ENCODE data around the gene CLCN1.

GRCh38 chr7:143382126-143382790 lies 66.3 kb downstream of the CLCN1 start:
- TF ChIP-seq CTCF (IDR thresholded peaks at IDR 0.05; ENCODE audit: insufficient read depth, low read length): no peak
- no peak for TF ChIP-seq POLR2AphosphoS5 (IDR thresholded peaks at IDR 0.05; ENCODE audit: low read depth)
- TF ChIP-seq REST (IDR thresholded peaks at IDR 0.05; ENCODE audit: insufficient replicate concordance, low read depth): no peak
- TF ChIP-seq GABPA (IDR thresholded peaks at IDR 0.05; ENCODE audit: low read depth): no peak
- TF ChIP-seq SPI1 (IDR thresholded peaks at IDR 0.05; ENCODE audit: borderline replicate concordance, low read depth): no peak

Data from HL-60 (cell line).